NCI-H146 treated with DMSO at 0.1 percent for 48 hours (cell line): ENCODE measurements around the gene TRIM29.

ENCODE experiments used
- DNase-seq: peaks from one replicate; lab custom pipeline; 2025; ENCODE audit not compliant: unreplicated experiment; lab: John Stamatoyannopoulos, UW

The TRIM29 gene

GRCh38 chr11:120141113-120141767 is 3.3 kb upstream of the TRIM29 start:
- DNase-seq = no peak

GRCh38 chr11:120139316-120140069 is 1.6 kb upstream of the TRIM29 start:
- DNase-seq = no peak

- no peak for DNase-seq
Measured at GRCh38 chr11:120137187-120137610, 714 bp downstream of the TRIM29 start.

- no peak for DNase-seq
Measured at GRCh38 chr11:120136356-120136755, 1.6 kb downstream of the TRIM29 start.

DNA sequence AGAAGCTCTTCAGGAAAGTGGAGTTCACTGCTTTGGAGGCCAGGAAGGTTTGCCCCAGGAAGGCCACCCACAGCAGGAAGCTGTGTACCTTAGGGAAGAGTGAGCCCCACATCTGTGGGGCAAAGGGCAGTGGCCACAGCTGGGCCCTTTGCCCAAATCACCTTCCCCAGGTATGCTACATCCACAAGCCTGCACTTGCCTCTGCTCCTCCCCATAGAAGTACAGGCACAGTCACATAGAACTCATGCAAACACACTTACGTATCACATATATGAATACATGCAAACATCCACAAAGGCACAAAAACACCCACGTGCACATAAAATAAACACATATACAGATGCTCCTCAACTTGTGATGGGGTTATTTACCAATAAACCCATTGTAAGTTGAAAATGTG is 2.1 kb downstream of the TRIM29 start:
- no peak for DNase-seq

- no peak for DNase-seq
Measured at GRCh38 chr11:120134931-120135228, 3.0 kb downstream of the TRIM29 start.

GRCh38 chr11:120134106-120134930 is 3.6 kb downstream of the TRIM29 start:
- no peak for DNase-seq

GRCh38 chr11:120133216-120134105 is 4.5 kb downstream of the TRIM29 start:
- DNase-seq = no peak

DNA sequence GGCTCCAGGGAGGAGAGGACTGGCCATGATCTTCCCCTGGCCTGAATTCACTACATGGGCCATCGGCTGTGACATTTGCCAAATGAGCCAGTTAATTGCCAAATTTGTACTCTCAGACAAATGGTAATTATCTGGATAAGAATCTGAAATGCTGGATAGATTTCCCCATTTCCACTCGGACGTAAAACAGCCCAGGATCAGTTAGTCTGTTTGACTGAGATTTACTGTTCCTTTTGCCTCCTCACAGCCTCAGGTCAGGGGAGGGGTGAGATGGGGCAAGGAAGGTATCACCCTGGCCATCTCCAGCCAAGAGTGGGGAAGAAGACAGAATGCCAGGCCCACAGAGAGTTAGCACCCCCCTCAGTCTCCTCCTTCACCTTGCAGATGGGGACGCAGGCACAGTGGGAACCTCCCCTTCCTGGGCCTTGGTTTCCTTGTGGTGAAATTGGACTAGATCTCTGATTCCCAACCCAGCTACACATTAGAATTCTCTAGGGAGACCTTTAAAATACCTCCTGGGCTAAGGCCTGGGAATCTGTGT is 5.2 kb downstream of the TRIM29 start:
- DNase-seq = no peak

- peak; percentile 8 for DNase-seq
Measured at GRCh38 chr11:120131941-120132644, 5.8 kb downstream of the TRIM29 start.

DNA sequence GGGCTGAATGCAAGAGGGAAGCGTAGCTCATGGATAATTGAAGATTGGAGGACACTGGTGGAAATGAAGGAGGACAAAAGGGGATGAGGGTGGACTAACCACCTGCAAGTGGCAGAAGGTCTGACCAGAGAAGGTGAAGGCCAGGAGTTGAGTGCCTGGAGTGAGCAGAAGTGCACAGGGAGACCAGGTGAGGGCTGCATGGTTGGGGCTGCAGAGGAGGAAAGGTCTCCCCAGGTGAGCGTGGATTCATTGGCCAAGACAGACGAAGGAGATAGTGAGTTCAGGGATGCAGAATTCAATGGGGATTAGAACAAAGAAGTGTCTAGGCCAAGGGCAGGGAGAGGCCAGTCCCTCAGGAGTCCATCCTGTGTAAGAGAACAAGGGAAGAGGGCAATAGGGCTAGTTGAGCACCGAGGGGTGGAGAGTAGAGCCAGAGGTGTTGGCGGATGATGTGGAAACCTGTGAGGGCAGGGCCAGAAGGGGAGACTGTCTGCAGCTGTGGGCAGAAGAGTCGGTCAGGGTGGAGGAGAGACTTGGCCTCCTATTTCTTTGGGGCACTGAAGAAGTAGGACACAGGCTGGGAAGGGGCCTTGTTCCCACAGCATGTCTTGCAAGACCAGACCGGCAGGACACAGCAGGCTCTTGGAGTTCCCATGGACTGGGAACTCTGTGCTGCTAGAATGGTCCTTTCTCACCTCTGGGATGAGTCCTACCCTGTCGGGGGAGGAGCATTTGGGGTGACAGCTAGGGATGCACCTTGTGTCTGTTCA is 6.7 kb downstream of the TRIM29 start:
- DNase-seq = no peak

DNA sequence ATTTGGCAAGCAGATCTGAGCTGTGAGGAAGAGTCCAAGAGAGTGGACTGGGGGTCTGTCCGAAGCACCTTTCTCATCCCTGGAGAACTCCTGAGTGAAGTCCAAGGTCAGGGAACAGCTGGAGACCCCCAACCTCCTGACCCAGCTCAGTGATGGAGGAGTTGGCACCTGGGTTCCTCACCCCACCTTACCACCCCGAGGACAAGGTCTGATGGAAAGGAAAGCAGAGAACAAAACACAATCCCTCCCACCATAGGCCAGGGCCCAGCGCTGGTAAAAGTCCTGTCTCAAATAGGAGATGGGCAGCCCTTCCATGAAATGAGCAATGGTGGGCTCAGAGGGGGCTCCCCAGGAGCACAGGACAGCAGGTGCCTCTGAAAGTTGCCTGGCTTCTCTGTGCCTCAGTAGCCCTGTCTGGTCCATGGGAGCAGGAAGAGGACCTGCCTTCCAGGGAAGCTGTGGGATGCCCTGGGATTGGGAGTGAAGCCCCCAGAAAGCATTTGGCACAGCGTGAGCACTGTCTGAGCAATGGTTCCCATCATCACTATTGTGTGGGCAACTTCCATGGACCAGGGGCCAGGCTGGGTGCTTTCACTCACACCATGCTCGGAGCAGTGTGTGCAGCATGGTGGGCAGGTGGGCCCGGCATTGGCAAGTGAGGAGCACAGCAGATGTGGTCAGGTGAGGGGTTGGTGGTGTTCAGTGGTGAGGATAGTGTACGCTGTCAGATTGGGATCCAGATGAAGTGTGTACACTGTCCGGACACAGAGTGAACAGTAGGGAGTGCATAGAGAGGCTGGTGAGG is 7.5 kb downstream of the TRIM29 start:
- DNase-seq = no peak

- DNase-seq = no peak
Measured at GRCh38 chr11:120129570-120129969, 8.3 kb downstream of the TRIM29 start.

DNA sequence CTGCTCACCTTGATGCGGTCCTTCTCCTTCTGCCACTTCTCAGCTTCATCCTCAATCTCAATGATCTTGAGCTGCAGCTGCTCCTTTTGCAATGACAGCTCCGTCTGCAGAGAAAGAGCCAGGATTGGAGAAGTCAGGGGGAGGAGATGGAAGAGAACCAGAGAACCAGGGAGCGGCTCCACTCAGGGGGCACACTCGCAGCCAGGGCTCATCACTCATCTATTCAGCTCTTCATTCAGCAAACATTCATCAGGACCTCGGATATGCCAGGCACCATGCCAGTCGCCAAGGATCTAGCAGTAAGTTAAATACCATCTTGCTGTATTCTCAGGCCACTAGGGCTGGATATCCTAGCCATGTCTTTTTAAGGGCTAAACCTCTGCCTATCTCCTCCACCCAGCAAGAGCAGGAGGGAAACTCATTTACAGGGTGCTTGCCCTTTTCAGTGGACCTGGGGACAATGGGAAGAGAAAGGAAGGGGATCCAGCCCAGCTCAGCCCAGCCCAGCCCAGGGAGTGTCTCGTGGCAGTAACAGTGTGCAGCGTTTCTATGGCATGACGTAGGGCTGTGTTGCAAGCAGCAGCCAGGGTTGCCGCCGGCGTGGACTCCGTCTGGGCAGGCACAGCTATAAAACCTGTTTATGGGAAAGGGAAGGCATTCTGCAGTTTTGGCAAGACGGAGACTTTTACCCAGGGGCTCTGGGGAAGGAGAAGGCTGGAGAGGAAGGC is 9.4 kb downstream of the TRIM29 start:
- no peak for DNase-seq

DNA sequence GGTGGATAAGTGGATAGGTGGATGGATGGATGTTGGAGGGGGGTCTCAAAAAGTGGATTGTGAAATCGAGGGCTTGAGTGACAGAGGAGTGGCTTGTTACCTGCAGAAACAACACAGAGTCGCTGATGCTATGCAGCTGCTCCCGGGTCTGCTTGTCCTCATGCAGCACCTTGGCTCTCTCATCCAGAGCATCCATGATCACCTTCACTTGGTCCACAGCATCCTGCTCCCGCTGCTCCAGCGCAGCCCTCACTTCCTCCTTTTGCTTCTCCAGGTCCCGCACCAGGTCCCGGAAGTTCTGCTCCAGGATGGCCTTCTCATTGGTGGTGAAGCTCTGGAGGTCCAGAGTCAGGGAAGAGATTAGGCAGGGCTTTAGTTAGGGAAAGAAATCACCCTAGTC is 10.7 kb downstream of the TRIM29 start:
- DNase-seq = no peak

GRCh38 chr11:120126620-120127019 is 11.3 kb downstream of the TRIM29 start:
- DNase-seq = no peak

DNA sequence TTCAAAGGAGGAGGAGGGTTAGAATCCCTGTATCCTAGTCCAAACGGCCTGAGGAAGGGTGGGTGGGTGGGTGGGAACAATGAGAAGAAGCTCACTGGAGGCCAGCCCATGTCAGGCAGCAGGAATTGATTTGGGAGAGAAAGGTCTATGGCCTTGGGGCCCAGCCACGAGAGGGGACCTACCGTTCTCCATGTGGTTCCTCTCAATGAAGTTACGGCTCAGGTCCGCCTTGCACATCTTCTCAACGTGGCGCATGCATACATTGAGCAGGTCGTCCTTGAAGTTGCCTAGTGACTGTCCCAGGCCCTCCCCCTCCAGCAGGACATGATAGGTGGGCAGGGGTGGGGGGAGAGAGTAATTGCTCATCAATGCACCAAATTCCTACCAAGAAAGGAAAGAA is 12.4 kb downstream of the TRIM29 start:
- DNase-seq = no peak

- no peak for DNase-seq
Measured at GRCh38 chr11:120125024-120125423, 12.9 kb downstream of the TRIM29 start.
